Neutrophil (primary cell): ENCODE measurements around the gene CYP27C1.
A peak's percentile ranks its signal among the peaks of the same experiment; 100 is the strongest.

Experiments
- H3K27ac ChIP-seq: fragments of 200-600 bp; sonication (generic); 2 replicates; pipeline ENCODE4 v1.5.1; 2016; ENCODE audit warnings: mild to moderate bottlenecking, moderate library complexity
- H3K27me3 ChIP-seq: fragments of 200-600 bp; sonication (generic); 2 replicates; pipeline ENCODE4 v1.6.0; 2016; ENCODE audit warnings: mild to moderate bottlenecking
- H3K36me3 ChIP-seq: fragments of 200-600 bp; sonication (generic); 2 replicates; pipeline ENCODE4 v1.5.1; 2017
- H3K4me1 ChIP-seq, 2 experiments: fragments of 200-600 bp in 1 of 2; sonication (generic) in 1 of 2; 1 replicate in 1 of 2; 2 replicates in 1 of 2; pipeline versions ENCODE4 v1.5.1 to v1.6.1; 2013 to 2016; ENCODE audit warnings: low read depth in 1 of 2, low read length in 1 of 2, mild to moderate bottlenecking in 1 of 2, moderate library complexity in 1 of 2; ENCODE audit not compliant: control insufficient read depth in 1 of 2, insufficient read depth in 1 of 2
- H3K4me3 ChIP-seq, 2 experiments: fragments of 200-600 bp in 1 of 2; sonication (generic) in 1 of 2; 1 replicate in 1 of 2; 2 replicates in 1 of 2; pipeline ENCODE4 v1.5.1; 2013 to 2016; ENCODE audit warnings: low read depth in 1 of 2, low read length in 1 of 2, mild to moderate bottlenecking in 1 of 2, moderate library complexity in 1 of 2
- H3K9me3 ChIP-seq: fragments of 200-600 bp; sonication (generic); 2 replicates; pipeline ENCODE4 v1.5.1; 2016
- CTCF ChIP-seq: fragments of 200-600 bp; sonication (generic); IDR thresholded peaks from 2 replicates; pipeline ENCODE4 v1.5.1; 2016; ENCODE audit warnings: antibody characterized with exemption

The CYP27C1 gene

GRCh38 chr2:127220102-127220767 lies at the start of gene CYP27C1:
CYP27C1 (minus strand) TSS chr2:127220299; CDS start chr2:127220270, 29 bp downstream.
- Histone ChIP-seq H3K27ac (no peak within 1 kb of the TSS), H3K4me3 (no peak within 1 kb of the TSS), H3K9me3 (no peaks in the 10 kb centered on the region), H3K4me1 (peaks cover 6 to 14% of the 10 kb centered on the region in 2 experiments), H3K27me3 (peaks cover 100% of the 10 kb centered on the region), H3K36me3 (no peaks in the 10 kb centered on the region)
- no peak for TF ChIP-seq CTCF

- Histone ChIP-seq H3K4me3 (no peak overlapping the region), H3K27me3 (no peaks in the 10 kb centered on the region), H3K4me1 (peaks cover 0 to under 1% of the 10 kb centered on the region in 2 experiments), H3K36me3 (peaks cover 57% of the 10 kb centered on the region), H3K9me3 (no peaks in the 10 kb centered on the region), H3K27ac (no peak overlapping the region)
- no peak for TF ChIP-seq CTCF
These were observed 41.8 kb upstream of the CYP27C1 start for GRCh38 chr2:127261804-127262406.

- Histone ChIP-seq H3K27me3 (no peaks in the 10 kb centered on the region), H3K9me3 (no peaks in the 10 kb centered on the region), H3K4me3 (no peak overlapping the region), H3K36me3 (peaks cover 56% of the 10 kb centered on the region), H3K27ac (no peak overlapping the region), H3K4me1 (peaks cover 7 to 9% of the 10 kb centered on the region in 2 experiments)
- no peak for TF ChIP-seq CTCF
These were observed 39.3 kb upstream of the CYP27C1 start for GRCh38 chr2:127259355-127259754.

DNA sequence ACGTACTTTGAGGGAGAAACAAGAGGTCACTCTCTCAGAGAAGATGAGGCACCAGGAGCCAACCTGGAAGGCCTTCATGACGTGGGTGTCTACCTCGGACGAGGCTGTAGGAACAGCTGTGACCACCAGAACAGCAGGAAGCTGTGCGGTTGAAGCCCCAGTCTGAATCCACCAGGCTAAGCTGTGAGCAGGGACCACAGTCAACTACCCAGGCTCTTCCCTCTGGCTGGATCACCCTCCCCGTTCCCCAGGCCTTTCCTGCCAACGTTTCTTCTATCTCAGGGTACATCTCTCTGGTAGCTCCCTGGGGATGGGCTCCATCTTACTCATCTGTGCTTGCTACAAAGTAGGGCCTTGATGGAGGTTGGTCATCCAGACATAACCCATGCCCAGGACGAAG lies 36.8 kb upstream of the CYP27C1 start:
- H3K4me1 ChIP-seq, result peaks cover 7 to 9% of the 10 kb centered on the region in 2 experiments
- no peaks in the 10 kb centered on the region for H3K27me3 ChIP-seq
- no peaks in the 10 kb centered on the region for H3K9me3 ChIP-seq
- H3K27ac ChIP-seq, result peak overlapping the region; percentile 30
- peaks cover 49% of the 10 kb centered on the region for H3K36me3 ChIP-seq
- H3K4me3 ChIP-seq, result no peak overlapping the region
- TF ChIP-seq CTCF, result no peak

DNA sequence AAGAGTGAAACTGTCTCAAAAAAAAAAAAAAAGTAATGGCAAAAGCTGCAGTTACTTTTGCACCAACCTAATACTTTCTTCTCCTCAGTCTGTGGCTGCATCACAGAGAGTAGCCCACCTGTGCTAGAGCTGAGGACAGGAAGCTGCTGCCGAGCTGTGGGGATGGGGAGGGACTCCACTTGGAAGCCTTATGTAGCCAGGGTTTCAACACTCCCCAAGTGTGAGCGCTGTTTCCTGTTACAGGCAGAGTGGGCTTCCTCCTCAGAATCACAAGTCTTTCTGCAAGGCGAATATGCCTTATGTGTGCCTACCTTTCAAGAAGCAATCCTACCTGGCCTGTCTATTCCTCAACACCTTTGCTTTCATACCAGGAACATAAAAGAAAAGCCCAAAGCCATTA lies 36.3 kb upstream of the CYP27C1 start:
- Histone ChIP-seq H3K27ac (peak overlapping the region; percentile 30), H3K9me3 (no peaks in the 10 kb centered on the region), H3K36me3 (peaks cover 45% of the 10 kb centered on the region), H3K4me1 (peaks cover 7 to 9% of the 10 kb centered on the region in 2 experiments), H3K4me3 (no peak overlapping the region), H3K27me3 (no peaks in the 10 kb centered on the region)
- TF ChIP-seq CTCF, result no peak
